Measurements from ENCODE around the gene SHROOM3. TPM values are rescaled to one million over a fixed set of nuclear protein-coding genes. Genes with fewer than 3 reads are reported as not detected.

The SHROOM3 gene
- total RNA-seq, 1 experiment from 2014 or later, result 27.6 TPM

- Mint-ChIP-seq H3K27me3 (ENCODE audit: low read depth) (no peaks in the 10 kb centered on the region), H3K9me3 (no peaks in the 10 kb centered on the region), H3K27ac (peak overlapping the region in 2 of 3 experiments; percentile 3 to 5; a peak in 4 of 7 replicates), H3K36me3 (ENCODE audit: insufficient read depth in 1 of 3, low read depth in 3 of 3) (peaks cover 17 to 36% (median 22%) of the 10 kb centered on the region in 3 experiments; a peak in 6 of 7 replicates), H3K4me1 (peaks cover 26 to 34% of the 10 kb centered on the region in 2 experiments), H3K4me3 (no peak overlapping the region)
- Histone ChIP-seq H4K20me1 (ENCODE audit: control insufficient read depth, insufficient read depth, insufficient read length) (no peaks in the 10 kb centered on the region), H2AFZ (ENCODE audit: low read length) (no peak overlapping the region), H3K18ac (ENCODE audit: insufficient read length, low read depth, low read length) (no peak overlapping the region), H3T11ph (ENCODE audit: low read length) (no peak overlapping the region), H3K14ac (ENCODE audit: insufficient read depth, low read length) (no peak overlapping the region), H4K91ac (ENCODE audit: insufficient read length, low read depth, low read length) (no peak overlapping the region), H3K79me2 (ENCODE audit: insufficient read depth, low read length) (peaks cover 12% of the 10 kb centered on the region; the same call in 1 of the 2 replicates), H3K56ac (ENCODE audit: insufficient read length, low read depth, low read length) (no peak overlapping the region), H2BK15ac (ENCODE audit: low read depth, low read length) (no peak overlapping the region), H3K27me3 (ENCODE audit: insufficient read depth, low read length) (no peaks in the 10 kb centered on the region), H3K27ac (ENCODE audit: insufficient read length, low read depth, low read length) (no peak overlapping the region), H3K4me2 (ENCODE audit: insufficient read depth, insufficient read length, low read length) (no peak overlapping the region), H2BK5ac (ENCODE audit: insufficient read length, low read length) (no peak overlapping the region), H3K9me3 (ENCODE audit: control insufficient read depth, low read depth, low read length) (no peaks in the 10 kb centered on the region), H3K23ac (ENCODE audit: insufficient read length, low read depth, low read length) (no peak overlapping the region), H2BK120ac (ENCODE audit: low read depth, low read length, poor library complexity, severe bottlenecking) (no peak overlapping the region), H4K8ac (replicated peaks; ENCODE audit: insufficient read length, low read depth, low read length) (no peak overlapping the region), H3K79me1 (ENCODE audit: insufficient read depth, low read depth, low read length, poor library complexity, severe bottlenecking) (peaks cover 2% of the 10 kb centered on the region), H2AK5ac (ENCODE audit: insufficient read length, low read length) (no peak overlapping the region), H2BK12ac (ENCODE audit: insufficient read length, low read depth, low read length) (no peak overlapping the region), H3K4ac (ENCODE audit: low read depth, low read length) (no peak overlapping the region), H3K9ac (ENCODE audit: extremely low read depth, insufficient read length, low read length) (no peak overlapping the region), H4K5ac (ENCODE audit: insufficient read length, low read depth, low read length) (no peak overlapping the region), H3K4me1 (ENCODE audit: insufficient read depth, low read length) (peaks cover 5% of the 10 kb centered on the region), H2BK20ac (ENCODE audit: low read depth, low read length, poor library complexity, severe bottlenecking) (no peak overlapping the region), H3K23me2 (ENCODE audit: insufficient read length, low read depth, low read length, poor library complexity, severe bottlenecking) (no peaks in the 10 kb centered on the region)
- WGBS (ENCODE audit: extremely low coverage, insufficient read length, low lambda C conversion rate), result no CpG with 5 or more reads among the region's 7 CpGs
- no peak for DNase-seq
- TF ChIP-seq, protein P1, sequence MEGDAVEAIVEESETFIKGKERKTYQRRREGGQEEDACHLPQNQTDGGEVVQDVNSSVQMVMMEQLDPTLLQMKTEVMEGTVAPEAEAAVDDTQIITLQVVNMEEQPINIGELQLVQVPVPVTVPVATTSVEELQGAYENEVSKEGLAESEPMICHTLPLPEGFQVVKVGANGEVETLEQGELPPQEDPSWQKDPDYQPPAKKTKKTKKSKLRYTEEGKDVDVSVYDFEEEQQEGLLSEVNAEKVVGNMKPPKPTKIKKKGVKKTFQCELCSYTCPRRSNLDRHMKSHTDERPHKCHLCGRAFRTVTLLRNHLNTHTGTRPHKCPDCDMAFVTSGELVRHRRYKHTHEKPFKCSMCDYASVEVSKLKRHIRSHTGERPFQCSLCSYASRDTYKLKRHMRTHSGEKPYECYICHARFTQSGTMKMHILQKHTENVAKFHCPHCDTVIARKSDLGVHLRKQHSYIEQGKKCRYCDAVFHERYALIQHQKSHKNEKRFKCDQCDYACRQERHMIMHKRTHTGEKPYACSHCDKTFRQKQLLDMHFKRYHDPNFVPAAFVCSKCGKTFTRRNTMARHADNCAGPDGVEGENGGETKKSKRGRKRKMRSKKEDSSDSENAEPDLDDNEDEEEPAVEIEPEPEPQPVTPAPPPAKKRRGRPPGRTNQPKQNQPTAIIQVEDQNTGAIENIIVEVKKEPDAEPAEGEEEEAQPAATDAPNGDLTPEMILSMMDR (conservative IDR thresholded peaks at IDR 0.05), result no peak
Measured at GRCh38 chr4:76709772-76710090, 274.7 kb downstream of the SHROOM3 start.
